Measurements from ENCODE around the gene SP5.

GRCh38 chr2:170721678-170722077, 6.5 kb downstream of the SP5 start:
- no peak for TF ChIP-seq CTCF (IDR thresholded peaks at IDR 0.05)
- no peak for TF ChIP-seq EZH2 (IDR thresholded peaks at IDR 0.05)
- TF ChIP-seq EZH2phosphoT487 (IDR thresholded peaks at IDR 0.05): no peak

Measured in neural progenitor cell (in vitro differentiated cells).